ENCODE results near the gene MINPP1. TPM values are rescaled to one million over a fixed set of nuclear protein-coding genes. Genes with fewer than 3 reads are reported as not detected.

The MINPP1 gene
- polyA plus RNA-seq, 1 experiment: 24.6 TPM

DNA sequence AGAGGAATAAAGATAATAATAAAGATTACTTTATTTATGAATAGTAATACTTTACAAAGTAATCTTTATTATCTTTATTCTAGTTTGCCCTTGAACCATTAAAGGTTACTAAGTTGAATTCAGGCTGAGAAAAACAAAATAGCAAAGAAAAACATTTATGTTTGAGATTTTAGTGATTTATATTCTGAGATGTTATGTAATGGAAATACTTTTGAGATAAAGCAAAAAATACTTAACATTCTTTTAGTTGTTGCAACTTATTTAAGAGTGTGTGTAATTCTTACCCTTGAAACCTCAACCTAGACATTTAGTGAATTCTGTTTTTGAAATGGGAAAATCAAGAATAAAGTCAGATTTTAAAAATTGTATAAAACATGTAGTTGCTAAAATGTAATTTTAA, 40.0 kb downstream of the MINPP1 start:
- TF ChIP-seq, protein P1, sequence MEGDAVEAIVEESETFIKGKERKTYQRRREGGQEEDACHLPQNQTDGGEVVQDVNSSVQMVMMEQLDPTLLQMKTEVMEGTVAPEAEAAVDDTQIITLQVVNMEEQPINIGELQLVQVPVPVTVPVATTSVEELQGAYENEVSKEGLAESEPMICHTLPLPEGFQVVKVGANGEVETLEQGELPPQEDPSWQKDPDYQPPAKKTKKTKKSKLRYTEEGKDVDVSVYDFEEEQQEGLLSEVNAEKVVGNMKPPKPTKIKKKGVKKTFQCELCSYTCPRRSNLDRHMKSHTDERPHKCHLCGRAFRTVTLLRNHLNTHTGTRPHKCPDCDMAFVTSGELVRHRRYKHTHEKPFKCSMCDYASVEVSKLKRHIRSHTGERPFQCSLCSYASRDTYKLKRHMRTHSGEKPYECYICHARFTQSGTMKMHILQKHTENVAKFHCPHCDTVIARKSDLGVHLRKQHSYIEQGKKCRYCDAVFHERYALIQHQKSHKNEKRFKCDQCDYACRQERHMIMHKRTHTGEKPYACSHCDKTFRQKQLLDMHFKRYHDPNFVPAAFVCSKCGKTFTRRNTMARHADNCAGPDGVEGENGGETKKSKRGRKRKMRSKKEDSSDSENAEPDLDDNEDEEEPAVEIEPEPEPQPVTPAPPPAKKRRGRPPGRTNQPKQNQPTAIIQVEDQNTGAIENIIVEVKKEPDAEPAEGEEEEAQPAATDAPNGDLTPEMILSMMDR (IDR thresholded peaks at IDR 0.05; ENCODE audit: low read depth, low read length): no peak
- ChIA-PET CTCF (no interaction called here), POLR2A (no interaction called here)
- Histone ChIP-seq H3K27ac (ENCODE audit: low read depth, low read length) (no peak overlapping the region), H3K9me3 (ENCODE audit: control insufficient read depth, insufficient read depth, low read length) (peaks cover 4% of the 10 kb centered on the region; the same call in 1 of the 2 replicates), H3K4me3 (ENCODE audit: low read depth, low read length) (no peak overlapping the region), H3K27me3 (ENCODE audit: control insufficient read depth, insufficient read depth, low read length) (no peaks in the 10 kb centered on the region)
- DNase-seq (ENCODE audit: low read depth, low spot score): no peak

GRCh38 chr10:87545783-87546182, 41.1 kb downstream of the MINPP1 start:
- DNase-seq (ENCODE audit: low read depth, low spot score): no peak
- TF ChIP-seq, protein P1 (IDR thresholded peaks at IDR 0.05; ENCODE audit: low read depth, low read length): no peak
- peaks cover 4% of the 10 kb centered on the region; the same call in 1 of the 2 replicates for H3K9me3 ChIP-seq (ENCODE audit: control insufficient read depth, insufficient read depth, low read length)
- POLR2A ChIA-PET: no interaction called here
- no peaks in the 10 kb centered on the region for H3K27me3 ChIP-seq (ENCODE audit: control insufficient read depth, insufficient read depth, low read length)
- CTCF ChIA-PET: no interaction called here
- H3K4me3 ChIP-seq (ENCODE audit: low read depth, low read length): no peak overlapping the region
- H3K27ac ChIP-seq (ENCODE audit: low read depth, low read length): no peak overlapping the region

DNA sequence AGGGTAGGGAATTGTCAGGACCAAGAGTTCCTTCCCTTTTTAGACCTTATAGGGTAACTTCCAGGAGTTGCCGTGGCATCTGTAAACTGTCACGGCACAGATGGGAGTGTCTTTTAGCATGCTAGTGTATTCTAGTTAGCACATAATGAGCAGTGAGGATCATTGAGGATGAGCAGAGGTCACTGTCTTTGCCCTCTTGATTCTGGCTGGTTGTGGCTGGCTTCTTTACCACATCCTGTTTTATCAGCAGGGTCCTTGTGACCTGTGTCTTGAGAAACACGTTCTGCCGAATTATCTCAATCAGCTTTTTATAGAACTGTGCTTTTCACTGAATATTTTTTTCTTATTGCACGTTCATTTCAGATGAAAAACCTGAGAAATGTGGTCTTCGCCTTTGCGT, 41.5 kb downstream of the MINPP1 start:
- DNase-seq (ENCODE audit: low read depth, low spot score): no peak
- TF ChIP-seq, protein P1 (IDR thresholded peaks at IDR 0.05; ENCODE audit: low read depth, low read length): no peak
- CTCF ChIA-PET: interaction anchor here (1.2 kb wide), 1 partner anchor 13 kb away, joined by 3 read pairs; no protein-coding TSS in a partner anchor
- Histone ChIP-seq H3K4me3 (ENCODE audit: low read depth, low read length) (no peak overlapping the region), H3K27ac (ENCODE audit: low read depth, low read length) (no peak overlapping the region), H3K27me3 (ENCODE audit: control insufficient read depth, insufficient read depth, low read length) (no peaks in the 10 kb centered on the region), H3K9me3 (ENCODE audit: control insufficient read depth, insufficient read depth, low read length) (peaks cover 4% of the 10 kb centered on the region; the same call in 1 of the 2 replicates)
- POLR2A ChIA-PET: no interaction called here

GRCh38 chr10:87546971-87547413, 42.3 kb downstream of the MINPP1 start:
- H3K9me3 ChIP-seq (ENCODE audit: control insufficient read depth, insufficient read depth, low read length): peaks cover 4% of the 10 kb centered on the region; the same call in 1 of the 2 replicates
- no peak for DNase-seq (ENCODE audit: low read depth, low spot score)
- TF ChIP-seq, protein P1 (IDR thresholded peaks at IDR 0.05; ENCODE audit: low read depth, low read length): no peak
- no peaks in the 10 kb centered on the region for H3K27me3 ChIP-seq (ENCODE audit: control insufficient read depth, insufficient read depth, low read length)
- CTCF ChIA-PET: interaction anchor here (1.2 kb wide), 1 partner anchor 14 kb away, joined by 3 read pairs; no protein-coding TSS in a partner anchor
- no peak overlapping the region for H3K27ac ChIP-seq (ENCODE audit: low read depth, low read length)
- POLR2A ChIA-PET: no interaction called here
- no peak overlapping the region for H3K4me3 ChIP-seq (ENCODE audit: low read depth, low read length)

GRCh38 chr10:87547734-87548311, 43.1 kb downstream of the MINPP1 start:
- Histone ChIP-seq H3K27me3 (ENCODE audit: control insufficient read depth, insufficient read depth, low read length) (no peaks in the 10 kb centered on the region), H3K27ac (ENCODE audit: low read depth, low read length) (peak overlapping the region; percentile 58), H3K4me3 (ENCODE audit: low read depth, low read length) (no peak overlapping the region), H3K9me3 (ENCODE audit: control insufficient read depth, insufficient read depth, low read length) (peaks cover 4% of the 10 kb centered on the region; the same call in 1 of the 2 replicates)
- TF ChIP-seq, protein P1 (IDR thresholded peaks at IDR 0.05; ENCODE audit: low read depth, low read length): no peak
- CTCF ChIA-PET: interaction anchor here (0.5 to 1.2 kb wide), 2 partner anchors 15 to 608 kb away, joined by 3 read pairs; no protein-coding TSS in a partner anchor
- peak; percentile 45 for DNase-seq (ENCODE audit: low read depth, low spot score)
- POLR2A ChIA-PET: no interaction called here
